DND-41 (cell line): ENCODE results near the gene TTLL11.

Experiments used
- CTCF ChIP-seq: IDR thresholded peaks from 2 replicates; pipeline ENCODE4 v1.5.1; 2012; ENCODE audit warnings: borderline replicate concordance, low read length, moderate library complexity, mild to moderate bottlenecking; ENCODE audit not compliant: poor library complexity, severe bottlenecking; ENCODE audit errors: extremely low read depth
- EZH2 ChIP-seq: IDR thresholded peaks from 3 replicates; pipeline ENCODE4 v1.6.1; 2012; ENCODE audit warnings: borderline replicate concordance, low read depth, mild to moderate bottlenecking, moderate library complexity, low read length, inconsistent platforms; ENCODE audit not compliant: severe bottlenecking

DNA sequence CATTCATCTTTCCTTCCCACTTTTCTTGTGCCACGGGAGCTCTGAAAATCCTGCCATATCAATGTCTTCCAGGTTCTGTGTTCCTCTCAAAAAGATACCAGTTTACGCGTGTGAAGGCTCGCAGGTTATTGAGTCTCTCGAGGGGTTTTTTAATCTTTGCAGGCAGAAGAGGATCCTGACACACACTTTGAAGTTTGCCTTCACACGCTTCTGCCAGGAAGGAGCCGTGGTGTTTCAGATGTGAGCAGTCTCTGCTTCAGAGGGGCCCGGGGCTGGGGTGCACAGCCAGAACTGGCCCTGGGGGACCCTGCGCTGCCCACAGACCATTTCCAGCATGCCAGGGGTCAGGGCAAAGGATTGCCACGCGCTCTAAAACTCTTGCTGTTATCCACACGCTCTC, 167.2 kb downstream of the TTLL11 start:
- no peak for TF ChIP-seq CTCF
- TF ChIP-seq EZH2 = no peak
